Ovary (tissue), 9 donors: ENCODE results near the gene C6. TPM values are rescaled to one million over a fixed set of nuclear protein-coding genes. Genes with fewer than 3 reads are reported as not detected.
A peak's percentile ranks its signal among the peaks of the same experiment; 100 is the strongest.

Experiments
- DNase-seq, 5 donors: peaks; one replicate each; pipeline ENCODE4 v3.0.0-alpha.2; 2019 to 2020
- H3K27ac ChIP-seq, 2 donors: fragments of 200-600 bp; one replicate each; pipeline versions ENCODE4 v1.5.1 to v1.8.0; 2019 to 2022
- H3K27me3 ChIP-seq: fragments of 200-600 bp; one replicate; pipeline ENCODE4 v1.8.0; 2022
- H3K36me3 ChIP-seq: fragments of 200-600 bp; sonication (generic); one replicate; pipeline ENCODE4 v1.5.1; 2019
- H3K4me1 ChIP-seq: one replicate; pipeline ENCODE4 v1.8.1; 2013; ENCODE audit warnings: mild to moderate bottlenecking, moderate library complexity; ENCODE audit not compliant: insufficient read depth
- H3K4me3 ChIP-seq: fragments of 200-600 bp; sonication (generic); one replicate; pipeline ENCODE4 v1.5.1; 2017
- H3K9me3 ChIP-seq, 2 donors: fragments of 200-600 bp in 1 of 2; sonication (generic) in 1 of 2; one replicate each; pipeline versions ENCODE4 v1.5.1 to v1.8.1; 2013 to 2019; ENCODE audit warnings: mild to moderate bottlenecking in 1 of 2, moderate library complexity in 1 of 2
- CTCF ChIP-seq, 3 donors: fragments of 450-650 bp in 2 of 3; fragments of 200-600 bp in 1 of 3; IDR thresholded peaks; one replicate each; pipeline versions ENCODE4 v1.5.1 to v1.8.0; 2016 to 2022; ENCODE audit warnings: antibody characterized with exemption in 3 of 3, mild to moderate bottlenecking in 1 of 3
- EP300 ChIP-seq: sonication (generic); formaldehyde crosslinking; IDR thresholded peaks from one replicate; pipeline ENCODE4 v1.6.1; 2017; ENCODE audit warnings: antibody characterized with exemption
- POLR2A ChIP-seq: fragments of 450-650 bp; IDR thresholded peaks from one replicate; pipeline ENCODE4 v1.6.1; 2017; ENCODE audit warnings: antibody characterized with exemption, mild to moderate bottlenecking, moderate library complexity
- WGBS, 3 donors: extraction: QIAGEN DNeasy Blood & Tissue Kit in 1 of 3; methylation state at CpG; one replicate each; pipeline versions ENCODE4 v1.1.5 to v1.1.7; 2013 to 2017; 5-methylcytosine and 5-hydroxymethylcytosine counted together
- intact Hi-C, 4 donors: fragments of 100-400 bp; cut with DNase I; formaldehyde crosslinking; loops; one replicate each; pipeline versions ENCODE4 v1.11.0 to v1.15.1; 2022 to 2023
- polyA plus RNA-seq, 2 donors: library from polyadenylated mRNA; stranded (reverse); fragments of 200-250 nt in 1 of 2; fragments of 350-450 nt in 1 of 2; fragmentation: Illumina TruSeq in 1 of 2; extraction: RNeasy Lipid Tissue Mini Kit (QIAGEN cat#74804) in 1 of 2; gene quantifications; one replicate each; pipeline ENCODE4 v1.2.3, GENCODE V29; 2013 to 2014
- total RNA-seq, 7 donors: library from RNA; depleted of rRNA in 2 of 7; stranded (reverse); fragments of >200 nt in 2 of 7; fragmentation: NEBNext Ultra II Directional in 3 of 7; extraction: Animal tissue kit (Norgen Biotek cat#: 25700) in 3 of 7; gene quantifications; one replicate each; pipeline versions ENCODE4 v1.1.0 to v1.2.4, GENCODE V29; 2016 to 2023
- donor health status: DM: no; HTN: no; CAD: no; lungs with moderate emphysema.
- donor health status: DM: no; HTN: no; CAD: no.
- donor health status: Bipolar disorder and iron deficiency.
- donor health status: DM: yes; HTN: yes; CAD: no.
- donor health status: DM: no; HTN: no; CAD: no.
- donor health status: DM: yes; HTN: yes; CAD: no.

The C6 gene
- total and polyA plus RNA-seq, 9 donors = 1.6 to 61.9 (median 7.4) TPM

- peaks cover 2% of the 10 kb centered on the region for H3K4me1 ChIP-seq
- no peaks in the 10 kb centered on the region for H3K9me3 ChIP-seq
- intact Hi-C loops = no loop called here
- no peaks in the 10 kb centered on the region for H3K27me3 ChIP-seq
- TF ChIP-seq CTCF (IDR thresholded peaks at IDR 0.05) (no peak), POLR2A (no peak), EP300 (no peak)
- 91 to 97% (median 96%) methylated on average over 2 of the region's 2 CpGs for WGBS, 3 donors
- H3K36me3 ChIP-seq = no peaks in the 10 kb centered on the region
- no peak overlapping the region for H3K27ac ChIP-seq
- no peak overlapping the region for H3K4me3 ChIP-seq
- no peak for DNase-seq
Measured at GRCh38 chr5:41223962-41224361, 10.6 kb upstream of the C6 start.

- no peak for DNase-seq
- WGBS, 3 donors = 9 to 11% (median 9%) methylated on average over 2 of the region's 2 CpGs
- intact Hi-C loops = no loop called here
- Histone ChIP-seq H3K36me3 (no peaks in the 10 kb centered on the region), H3K27ac (peak overlapping the region in 1 of 2 donors; percentile 37), H3K27me3 (no peaks in the 10 kb centered on the region), H3K9me3 (no peaks in the 10 kb centered on the region), H3K4me1 (peaks cover 3% of the 10 kb centered on the region), H3K4me3 (no peak overlapping the region)
- TF ChIP-seq CTCF (IDR thresholded peaks at IDR 0.05) = no peak
- no peak for TF ChIP-seq EP300
- TF ChIP-seq POLR2A = no peak
Measured at GRCh38 chr5:41219658-41220269, 6.4 kb upstream of the C6 start.

- Histone ChIP-seq H3K4me1 (peaks cover 3% of the 10 kb centered on the region), H3K9me3 (no peaks in the 10 kb centered on the region), H3K36me3 (no peaks in the 10 kb centered on the region), H3K27me3 (no peaks in the 10 kb centered on the region), H3K4me3 (no peak overlapping the region), H3K27ac (peak overlapping the region in 1 of 2 donors; percentile 37)
- TF ChIP-seq EP300 = no peak
- no peak for TF ChIP-seq POLR2A
- no peak for TF ChIP-seq CTCF (IDR thresholded peaks at IDR 0.05)
- intact Hi-C loops = no loop called here
- 64 to 75% (median 71%) methylated on average over 1 of the region's 1 CpG for WGBS, 3 donors
- DNase-seq = no peak
Measured at GRCh38 chr5:41218929-41219657, 5.8 kb upstream of the C6 start.

- no peaks in the 10 kb centered on the region for H3K9me3 ChIP-seq
- no peak overlapping the region for H3K4me3 ChIP-seq
- TF ChIP-seq CTCF (IDR thresholded peaks at IDR 0.05) = no peak
- TF ChIP-seq POLR2A = no peak
- TF ChIP-seq EP300 = no peak
- no peak overlapping the region for H3K27ac ChIP-seq
- H3K27me3 ChIP-seq = no peaks in the 10 kb centered on the region
- intact Hi-C loops = no loop called here
- no peaks in the 10 kb centered on the region for H3K36me3 ChIP-seq
- peaks cover 2% of the 10 kb centered on the region for H3K4me1 ChIP-seq
- no peak for DNase-seq
Measured at GRCh38 chr5:41214182-41214581, 850 bp upstream of the C6 start.
